Measurements from ENCODE around the gene PSMD6.

Gene PSMD6

DNA sequence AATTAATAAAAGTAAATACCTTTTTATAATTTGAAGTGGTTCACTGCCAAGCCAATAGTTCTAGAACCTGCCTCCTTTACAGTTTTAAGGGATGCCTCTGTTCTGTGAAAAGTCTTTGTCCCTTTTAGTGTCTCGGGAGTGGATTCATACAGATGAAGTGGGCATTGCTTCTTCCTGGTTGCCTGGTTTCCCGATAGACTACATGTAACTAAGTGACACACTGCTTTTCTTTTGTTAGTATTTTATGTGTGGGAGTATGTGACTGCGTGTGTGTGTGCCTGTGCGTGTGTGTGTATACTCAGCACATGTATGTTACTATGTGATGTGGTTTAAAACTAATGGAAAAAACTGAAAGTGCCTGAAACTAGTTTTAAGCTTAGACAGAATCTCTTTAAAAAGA, 21.1 kb downstream of the PSMD6 start:
- Histone ChIP-seq H4K20me1 (ENCODE audit: low read depth, low read length) (no peaks in the 10 kb centered on the region), H3K27me3 (ENCODE audit: low read length) (no peaks in the 10 kb centered on the region), H3K9me2 (replicated peaks; ENCODE audit: insufficient read depth, low read length) (no peaks in the 10 kb centered on the region), H3K9me3 (ENCODE audit: insufficient read depth, low read length) (no peaks in the 10 kb centered on the region), H3K9ac (ENCODE audit: low read length) (no peak overlapping the region), H3K27ac (ENCODE audit: low read depth, low read length) (no peak overlapping the region), H3K4me2 (ENCODE audit: low read depth, low read length, poor library complexity, severe bottlenecking) (no peak overlapping the region), H2AFZ (ENCODE audit: low read depth, low read length, severe bottlenecking) (no peak overlapping the region), H3K4me3 (ENCODE audit: insufficient read depth, low read length, poor library complexity, severe bottlenecking) (no peak overlapping the region), H3K79me2 (ENCODE audit: insufficient read depth, low read length) (no peaks in the 10 kb centered on the region), H3K36me3 (ENCODE audit: low read length) (peaks cover 18% of the 10 kb centered on the region; the same call in 1 of the 2 replicates), H3F3A (ENCODE audit: insufficient read depth) (no peaks in the 10 kb centered on the region)
- TF ChIP-seq, protein P1, sequence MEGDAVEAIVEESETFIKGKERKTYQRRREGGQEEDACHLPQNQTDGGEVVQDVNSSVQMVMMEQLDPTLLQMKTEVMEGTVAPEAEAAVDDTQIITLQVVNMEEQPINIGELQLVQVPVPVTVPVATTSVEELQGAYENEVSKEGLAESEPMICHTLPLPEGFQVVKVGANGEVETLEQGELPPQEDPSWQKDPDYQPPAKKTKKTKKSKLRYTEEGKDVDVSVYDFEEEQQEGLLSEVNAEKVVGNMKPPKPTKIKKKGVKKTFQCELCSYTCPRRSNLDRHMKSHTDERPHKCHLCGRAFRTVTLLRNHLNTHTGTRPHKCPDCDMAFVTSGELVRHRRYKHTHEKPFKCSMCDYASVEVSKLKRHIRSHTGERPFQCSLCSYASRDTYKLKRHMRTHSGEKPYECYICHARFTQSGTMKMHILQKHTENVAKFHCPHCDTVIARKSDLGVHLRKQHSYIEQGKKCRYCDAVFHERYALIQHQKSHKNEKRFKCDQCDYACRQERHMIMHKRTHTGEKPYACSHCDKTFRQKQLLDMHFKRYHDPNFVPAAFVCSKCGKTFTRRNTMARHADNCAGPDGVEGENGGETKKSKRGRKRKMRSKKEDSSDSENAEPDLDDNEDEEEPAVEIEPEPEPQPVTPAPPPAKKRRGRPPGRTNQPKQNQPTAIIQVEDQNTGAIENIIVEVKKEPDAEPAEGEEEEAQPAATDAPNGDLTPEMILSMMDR (IDR thresholded peaks at IDR 0.05; ENCODE audit: insufficient read depth, low read length, poor library complexity, severe bottlenecking), result no peak
- no peak for TF ChIP-seq EZH2phosphoT487 (conservative IDR thresholded peaks at IDR 0.05; ENCODE audit: low read length)

DNA sequence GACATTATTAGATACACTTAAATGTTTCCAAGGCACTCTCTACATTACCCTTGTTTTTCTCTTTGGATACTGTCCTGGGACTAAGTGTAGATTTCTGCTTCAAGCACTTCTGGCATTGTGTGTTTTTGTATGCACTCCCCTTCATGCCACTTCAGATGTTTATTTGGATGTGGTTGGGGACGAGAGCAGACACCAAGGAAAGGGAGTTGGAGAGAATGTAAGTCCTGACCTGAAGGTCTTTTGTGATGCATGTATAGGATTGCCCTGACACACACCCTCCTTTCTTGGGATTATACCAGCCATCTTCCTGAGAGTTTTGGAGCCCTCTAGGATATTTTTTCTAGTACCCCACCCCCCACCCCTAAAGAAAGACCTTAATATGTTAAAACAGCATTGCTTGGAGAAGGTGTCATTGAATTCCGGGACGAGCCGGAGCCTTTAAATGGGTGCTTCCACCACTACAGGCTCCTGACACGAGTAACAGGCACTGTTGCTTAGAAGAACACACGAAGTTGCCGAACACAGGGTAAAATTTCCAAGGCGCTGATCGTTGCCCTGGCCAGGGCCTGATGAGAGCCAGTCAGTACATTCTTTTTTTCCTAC, 22.7 kb downstream of the PSMD6 start:
- H3K27me3 ChIP-seq (ENCODE audit: low read length), result no peaks in the 10 kb centered on the region
- H4K20me1 ChIP-seq (ENCODE audit: low read depth, low read length), result no peaks in the 10 kb centered on the region
- H3K36me3 ChIP-seq (ENCODE audit: low read length), result peaks cover 18% of the 10 kb centered on the region; the same call in 1 of the 2 replicates
- no peaks in the 10 kb centered on the region for H3K9me2 ChIP-seq (replicated peaks; ENCODE audit: insufficient read depth, low read length)
- no peak overlapping the region for H2AFZ ChIP-seq (ENCODE audit: low read depth, low read length, severe bottlenecking)
- no peaks in the 10 kb centered on the region for H3F3A ChIP-seq (ENCODE audit: insufficient read depth)
- H3K79me2 ChIP-seq (ENCODE audit: insufficient read depth, low read length), result no peaks in the 10 kb centered on the region
- TF ChIP-seq, protein P1 (IDR thresholded peaks at IDR 0.05; ENCODE audit: insufficient read depth, low read length, poor library complexity, severe bottlenecking), result no peak
- no peak for TF ChIP-seq EZH2phosphoT487 (conservative IDR thresholded peaks at IDR 0.05; ENCODE audit: low read length)
- H3K27ac ChIP-seq (ENCODE audit: low read depth, low read length), result no peak overlapping the region
- H3K4me2 ChIP-seq (ENCODE audit: low read depth, low read length, poor library complexity, severe bottlenecking), result no peak overlapping the region
- no peaks in the 10 kb centered on the region for H3K9me3 ChIP-seq (ENCODE audit: insufficient read depth, low read length)
- no peak overlapping the region for H3K9ac ChIP-seq (ENCODE audit: low read length)
- no peak overlapping the region for H3K4me3 ChIP-seq (ENCODE audit: insufficient read depth, low read length, poor library complexity, severe bottlenecking)

DNA sequence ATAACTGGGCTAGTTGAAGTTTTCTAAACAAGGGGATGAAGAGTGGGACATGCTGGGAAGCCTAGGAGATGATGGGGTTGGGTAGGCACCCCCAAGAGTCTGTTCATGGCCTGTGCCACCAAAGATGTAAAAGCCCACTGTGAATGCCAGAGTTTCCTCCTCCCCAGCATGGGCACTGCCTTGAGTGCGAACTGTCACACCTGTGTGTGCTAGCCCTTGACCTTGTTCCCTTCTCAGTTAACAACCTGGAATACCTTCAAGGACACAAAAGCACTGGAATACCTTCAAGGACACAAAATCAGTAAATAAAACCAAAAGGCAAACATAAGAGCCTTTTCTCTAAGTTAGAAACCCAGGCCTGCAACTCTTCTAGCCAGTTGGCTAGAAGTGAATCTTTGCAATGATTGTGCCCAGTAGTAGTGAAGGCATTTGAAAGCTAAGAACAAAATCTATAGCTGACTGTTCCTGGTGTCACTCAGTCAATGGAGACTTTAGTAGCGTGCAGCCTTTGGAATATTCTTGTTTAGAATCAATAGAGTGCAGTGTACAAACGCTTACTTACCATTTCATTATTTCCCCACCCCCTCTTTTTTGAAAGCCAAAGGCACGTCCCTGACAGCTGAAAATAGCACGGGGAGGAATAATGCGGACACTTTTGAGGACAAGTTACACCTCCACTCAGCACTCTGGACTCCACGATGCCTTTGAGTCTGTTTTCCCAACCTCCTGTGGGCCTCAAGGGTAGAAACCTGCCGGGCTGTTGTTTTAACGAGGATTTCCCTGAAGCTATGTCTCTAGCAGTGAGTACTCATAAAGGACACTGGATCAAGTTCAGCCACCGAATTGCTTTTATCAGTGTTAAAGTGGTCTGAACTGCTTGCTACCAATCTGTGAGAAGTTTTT, 24.2 kb downstream of the PSMD6 start:
- Histone ChIP-seq H3K27ac (ENCODE audit: low read depth, low read length) (no peak overlapping the region), H4K20me1 (ENCODE audit: low read depth, low read length) (no peaks in the 10 kb centered on the region), H3K36me3 (ENCODE audit: low read length) (peaks cover 18% of the 10 kb centered on the region; the same call in 1 of the 2 replicates), H3K9me3 (ENCODE audit: insufficient read depth, low read length) (no peaks in the 10 kb centered on the region), H3K9ac (ENCODE audit: low read length) (no peak overlapping the region), H3K4me2 (ENCODE audit: low read depth, low read length, poor library complexity, severe bottlenecking) (no peak overlapping the region), H3F3A (ENCODE audit: insufficient read depth) (no peaks in the 10 kb centered on the region), H2AFZ (ENCODE audit: low read depth, low read length, severe bottlenecking) (no peak overlapping the region), H3K4me3 (ENCODE audit: insufficient read depth, low read length, poor library complexity, severe bottlenecking) (no peak overlapping the region), H3K27me3 (ENCODE audit: low read length) (no peaks in the 10 kb centered on the region), H3K9me2 (replicated peaks; ENCODE audit: insufficient read depth, low read length) (no peaks in the 10 kb centered on the region), H3K79me2 (ENCODE audit: insufficient read depth, low read length) (no peaks in the 10 kb centered on the region)
- no peak for TF ChIP-seq EZH2phosphoT487 (conservative IDR thresholded peaks at IDR 0.05; ENCODE audit: low read length)
- TF ChIP-seq, protein P1 (IDR thresholded peaks at IDR 0.05; ENCODE audit: insufficient read depth, low read length, poor library complexity, severe bottlenecking), result no peak
